Left ventricle myocardium superior (tissue), 1 donor: ENCODE measurements around the gene SEC24C. TPM values are rescaled to one million over a fixed set of nuclear protein-coding genes. Genes with fewer than 3 reads are reported as not detected.
"Not testable (repeated sequence)": the region's sequence is repeated elsewhere in the genome, so short reads cannot be mapped to it uniquely, and the experiment has no call there.

Source experiments
- ATAC-seq: fragments of 200-7000 bp; cut with Tn5 transposase; one replicate; pipeline ENCODE4 v1.9.1; 2020; ENCODE audit warnings: mild to moderate bottlenecking, moderate library complexity
- DNase-seq: peaks from one replicate; pipeline ENCODE4 v3.0.0-alpha.2; 2020
- intact Hi-C: fragments of 100-400 bp; cut with micrococcal nuclease; formaldehyde crosslinking; loops from one replicate; pipeline ENCODE4 v1.11.0; 2022
- total RNA-seq: library from RNA; stranded (reverse); fragmentation: NEBNext Ultra II Directional; extraction: Animal tissue kit (Norgen Biotek cat#: 25700); gene quantifications from one replicate; pipeline ENCODE4 v1.2.1, GENCODE V29; 2021
- donor health status: DM: no; HTN: yes; CAD: no; lungs with severe emphysema.

The SEC24C gene
- total RNA-seq, 1 donor from 2014 or later = 50.5 TPM

DNA sequence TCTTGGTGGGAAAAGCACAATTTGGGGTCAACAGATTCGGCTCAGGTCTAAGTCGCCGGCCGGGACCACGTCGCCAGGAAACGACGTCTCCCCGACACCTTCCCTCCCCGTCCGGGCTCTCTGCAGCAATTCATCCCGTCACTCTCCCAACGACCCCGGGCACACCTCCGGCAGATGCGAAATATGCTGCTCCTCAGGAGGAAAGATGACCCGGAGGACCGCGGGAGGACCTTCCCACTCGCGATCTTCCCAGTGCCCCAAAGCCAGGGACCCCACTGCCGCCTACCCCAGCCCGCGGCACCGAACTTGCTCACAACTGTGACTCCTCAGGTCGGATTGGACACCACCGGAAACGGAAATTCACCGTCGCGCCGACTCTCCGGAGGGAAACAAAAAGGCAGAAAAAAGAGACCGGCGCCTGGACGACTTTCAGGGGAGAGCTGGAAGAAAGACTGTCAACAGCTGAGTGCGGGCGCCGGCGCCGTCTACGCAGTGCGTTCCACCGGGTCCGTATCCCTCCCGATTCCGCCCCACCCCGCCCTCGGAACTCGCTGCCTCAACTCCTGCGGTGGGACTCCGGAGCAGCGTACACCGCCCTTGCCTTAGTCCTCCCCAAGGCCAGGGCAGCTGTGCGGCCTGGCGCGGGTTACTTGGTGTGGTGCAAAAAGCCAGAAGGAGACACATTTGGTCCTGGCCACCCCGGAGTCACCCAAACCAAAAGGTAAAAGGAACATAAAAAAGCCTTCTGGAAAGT, 13.8 kb upstream of the SEC24C start:
- intact Hi-C loops = no loop called here
- peak; percentile 92 for ATAC-seq
- peak; percentile 89 for DNase-seq

DNA sequence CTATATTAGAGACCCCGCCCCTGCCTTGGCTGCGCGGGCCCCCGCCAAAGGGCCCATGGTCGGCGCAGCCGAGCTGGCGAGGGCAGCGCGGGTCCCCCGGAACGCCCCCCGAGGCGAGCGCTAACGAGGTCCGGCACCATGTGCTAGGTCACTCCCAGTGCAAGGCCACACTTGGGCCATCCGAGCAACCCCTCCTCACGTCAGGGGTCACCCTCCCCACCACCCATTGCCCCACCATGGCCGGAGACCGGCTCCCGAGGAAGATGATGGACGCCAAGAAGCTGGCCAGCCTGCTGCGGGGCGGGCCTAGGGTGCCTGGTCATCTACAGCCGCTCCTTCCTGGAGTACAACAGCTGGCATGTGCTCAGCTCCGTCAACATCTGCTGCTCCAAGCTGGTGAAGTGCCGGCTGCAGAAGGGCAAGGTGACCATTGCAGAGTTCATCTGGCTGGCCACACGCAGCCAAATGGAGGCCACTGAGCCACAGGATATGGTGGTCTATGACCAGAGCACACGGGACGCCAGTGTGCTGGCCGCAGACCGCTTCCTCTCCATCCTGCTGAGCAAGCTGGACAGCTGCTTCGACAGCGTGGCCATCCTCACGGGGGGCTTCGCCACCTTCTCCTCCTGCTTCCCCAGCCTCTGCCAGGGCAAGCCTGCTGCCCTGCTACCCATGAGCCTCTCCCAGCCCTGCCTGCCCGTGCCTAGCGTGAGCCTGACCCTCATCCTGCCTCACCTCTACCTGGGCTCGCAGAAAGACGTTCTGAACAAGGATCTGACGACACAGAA, 12.4 kb upstream of the SEC24C start:
- intact Hi-C loops = no loop called here
- DNase-seq = peak; percentile 29
- no peak for ATAC-seq

DNA sequence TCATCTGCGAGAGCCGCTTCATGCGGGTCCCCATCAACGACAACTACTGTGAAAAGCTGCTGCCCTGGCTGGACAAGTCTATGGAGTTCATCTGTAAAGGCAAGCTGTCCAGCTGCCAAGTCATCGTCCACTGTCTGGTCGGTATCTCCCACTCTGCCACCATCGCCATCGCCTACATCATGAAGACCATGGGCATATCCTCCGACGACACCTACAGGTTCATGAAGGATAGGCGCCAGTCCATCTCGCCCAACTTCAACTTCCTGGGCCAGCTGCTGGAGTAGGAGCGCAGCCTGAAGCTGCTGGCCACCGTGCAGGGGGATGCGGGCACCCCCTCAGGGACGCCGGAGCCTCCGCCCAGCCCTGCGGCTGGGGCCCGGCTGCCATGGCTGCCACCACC, 11.7 kb upstream of the SEC24C start:
- DNase-seq (no peak), ATAC-seq (no peak)
- intact Hi-C loops = no loop called here

DNA sequence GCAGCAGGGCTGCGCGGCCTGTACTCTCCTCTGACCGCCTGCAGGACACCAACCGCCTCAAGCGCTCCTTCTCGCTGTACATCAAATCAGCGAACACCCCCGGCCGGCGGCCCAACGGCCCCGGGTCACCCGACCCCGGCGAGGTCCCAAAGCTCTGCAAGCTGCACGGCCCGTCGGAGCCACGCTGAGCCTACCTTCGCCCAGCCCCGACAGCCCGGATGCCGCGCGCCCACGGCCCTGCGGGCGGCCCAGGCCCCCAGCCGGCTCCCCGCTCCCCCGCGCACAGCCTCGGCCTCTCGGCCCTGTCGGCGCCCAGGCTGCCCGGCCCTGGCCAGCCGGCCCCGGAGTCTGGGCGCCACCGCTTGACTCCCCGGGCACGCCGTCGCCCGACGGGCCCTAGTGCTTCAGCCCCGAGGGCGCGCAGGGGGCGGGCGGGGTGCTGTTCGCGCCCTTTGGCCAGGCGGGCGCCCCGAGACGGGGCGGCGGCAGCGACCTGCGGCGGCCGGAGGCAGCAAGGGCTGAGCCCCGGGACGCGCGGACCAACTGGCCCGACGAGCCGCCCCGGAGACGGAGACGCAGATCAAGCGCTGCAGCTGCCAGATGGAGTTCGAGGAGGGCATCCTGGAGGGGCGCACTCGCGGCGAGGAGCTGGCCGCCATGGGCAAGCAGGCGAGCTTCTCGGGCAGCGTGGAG, 11.1 kb upstream of the SEC24C start:
- intact Hi-C loops = no loop called here
- peak; percentile 38 for DNase-seq
- ATAC-seq = no peak

DNA sequence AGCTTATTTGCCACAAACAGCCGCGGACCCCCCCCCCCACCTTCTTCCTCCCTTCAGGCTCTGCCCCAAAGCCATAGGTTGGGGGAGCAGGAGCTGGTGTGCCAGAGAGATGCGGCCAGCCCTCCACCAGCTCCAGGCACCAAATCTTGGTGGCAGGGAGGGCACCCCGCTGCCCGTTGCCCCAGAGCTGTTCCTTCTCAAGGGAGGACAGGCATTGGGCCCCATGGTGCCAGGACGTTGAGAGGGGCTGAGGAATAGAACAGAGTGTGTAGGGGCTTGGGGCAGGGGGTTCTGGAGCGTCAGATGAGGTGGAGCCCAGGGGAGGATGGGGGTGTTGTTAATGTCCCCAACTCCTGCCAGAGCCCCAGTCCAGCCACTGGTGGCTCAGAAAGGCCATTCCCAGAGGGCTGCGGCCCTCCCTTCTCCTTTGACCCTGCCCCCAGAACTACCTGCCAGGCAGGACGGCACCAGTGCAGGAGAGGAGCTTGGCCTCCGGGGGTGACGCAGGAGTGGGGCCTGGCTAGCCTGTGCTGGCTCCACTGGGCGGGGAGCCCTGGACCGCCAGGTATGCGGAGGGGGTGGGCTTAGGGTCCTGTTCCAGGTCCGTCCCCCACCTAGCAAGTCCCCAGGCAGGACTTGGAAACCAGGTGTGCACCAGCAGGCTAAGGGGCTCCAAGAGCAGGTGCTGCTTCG, 10.0 kb upstream of the SEC24C start:
- no peak for ATAC-seq
- DNase-seq = no peak
- intact Hi-C loops = no loop called here

DNA sequence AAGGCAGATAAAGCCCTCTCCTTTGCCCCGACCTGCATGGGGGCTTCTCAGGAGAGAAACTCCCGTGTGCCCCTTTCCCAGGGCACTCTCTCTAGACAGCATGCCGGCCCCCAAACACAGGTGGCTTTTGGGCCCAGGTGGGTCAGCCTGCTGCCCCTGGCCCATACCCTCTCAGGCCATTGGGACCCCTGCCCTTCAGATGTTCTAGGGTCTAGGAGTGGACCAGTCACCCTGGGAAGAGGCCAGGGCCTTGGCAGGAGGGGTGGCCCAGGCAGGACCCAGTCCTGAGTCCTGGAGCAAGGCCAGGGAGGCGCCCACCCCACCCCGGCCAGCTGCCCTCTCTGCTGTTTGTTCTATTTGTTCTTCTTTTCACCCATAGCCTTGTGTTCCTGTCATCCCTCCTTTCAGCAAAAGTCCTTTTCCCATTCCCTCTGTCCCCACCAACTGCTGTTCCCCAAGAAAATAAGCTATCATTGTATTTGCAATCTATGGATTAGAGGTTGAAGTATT, 9.3 kb upstream of the SEC24C start:
- DNase-seq = no peak
- ATAC-seq = no peak
- intact Hi-C loops = no loop called here

DNA sequence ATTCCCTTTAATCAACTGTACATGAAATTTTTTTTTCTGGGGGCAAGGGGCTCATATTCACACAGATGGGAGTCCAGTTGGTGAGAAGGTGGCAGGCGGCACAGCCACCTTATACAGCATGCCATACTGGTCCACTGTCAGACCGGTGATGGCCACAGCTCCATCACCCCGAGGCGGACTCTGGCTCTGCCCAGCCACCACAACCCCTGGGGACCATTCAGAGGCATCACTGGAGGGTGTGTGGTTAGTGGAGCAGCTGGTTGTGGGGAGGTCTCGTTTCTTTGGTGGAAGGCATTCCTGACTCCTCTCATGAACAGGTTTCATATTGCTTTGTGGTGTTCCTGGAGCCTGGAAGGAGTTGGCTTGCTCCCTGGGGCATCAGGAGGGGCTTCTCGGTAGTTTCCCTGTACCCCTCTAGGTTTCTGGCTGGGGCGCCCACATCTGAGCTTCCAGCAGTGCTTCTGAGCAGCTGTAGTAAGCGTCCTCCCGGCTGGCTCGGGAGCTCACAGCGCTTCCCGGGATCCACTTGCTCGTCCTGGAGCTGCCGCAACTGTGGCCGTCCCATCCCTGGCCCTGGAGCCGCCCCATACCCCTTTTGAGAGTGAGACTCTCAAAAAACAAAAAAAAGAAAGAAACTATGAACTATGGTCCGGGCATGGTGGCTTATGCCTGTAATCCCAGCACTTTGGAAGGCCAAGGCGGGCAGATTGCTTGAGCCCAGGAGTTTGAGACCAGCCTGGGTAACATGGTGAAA, 3.5 kb upstream of the SEC24C start:
- intact Hi-C loops, ATAC-seq, DNase-seq: not testable (repeated sequence)

DNA sequence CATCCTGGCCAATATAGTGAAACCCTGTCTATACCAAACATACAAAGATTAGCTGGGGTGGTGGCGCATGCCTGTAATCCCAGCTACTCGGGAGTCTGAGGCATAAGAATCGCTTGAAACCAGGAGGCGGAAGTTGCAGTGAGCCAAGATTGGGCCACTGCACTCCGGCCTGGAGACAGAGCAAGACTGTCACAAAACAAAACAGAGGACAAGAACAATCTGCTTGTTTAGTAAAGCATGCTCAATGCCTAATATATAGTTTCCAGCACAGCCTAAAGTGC, 1.8 kb upstream of the SEC24C start:
- DNase-seq = no peak
- intact Hi-C loops = no loop called here
- no peak for ATAC-seq

DNA sequence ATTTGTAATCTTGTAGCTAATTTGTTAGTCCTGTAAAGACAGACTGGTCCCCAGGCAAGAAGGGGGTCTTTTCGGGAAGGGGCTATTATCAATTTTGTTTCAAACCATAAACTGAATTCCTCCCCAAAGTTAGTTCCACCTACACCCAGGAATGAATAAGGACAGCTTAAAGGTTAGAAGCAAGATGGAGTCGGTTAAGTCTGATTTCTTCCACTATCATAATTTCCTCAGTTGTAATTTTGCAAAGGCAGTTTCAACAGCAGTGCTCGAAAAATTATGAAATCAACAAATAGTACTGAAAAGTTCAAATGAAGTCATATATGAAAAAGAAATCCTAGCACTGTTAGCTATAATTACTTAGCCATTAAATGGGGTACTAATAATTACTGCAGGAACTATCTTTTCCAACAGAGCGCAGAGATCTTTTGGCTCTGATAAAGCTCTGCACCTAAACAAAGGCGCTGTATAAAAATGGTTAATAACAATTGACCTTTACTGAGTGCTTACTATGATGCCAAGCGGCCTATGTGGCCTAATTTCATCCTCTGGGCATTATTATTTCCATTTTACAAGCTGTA, 756 bp upstream of the SEC24C start:
- DNase-seq (no peak), ATAC-seq (no peak)
- intact Hi-C loops = no loop called here

DNA sequence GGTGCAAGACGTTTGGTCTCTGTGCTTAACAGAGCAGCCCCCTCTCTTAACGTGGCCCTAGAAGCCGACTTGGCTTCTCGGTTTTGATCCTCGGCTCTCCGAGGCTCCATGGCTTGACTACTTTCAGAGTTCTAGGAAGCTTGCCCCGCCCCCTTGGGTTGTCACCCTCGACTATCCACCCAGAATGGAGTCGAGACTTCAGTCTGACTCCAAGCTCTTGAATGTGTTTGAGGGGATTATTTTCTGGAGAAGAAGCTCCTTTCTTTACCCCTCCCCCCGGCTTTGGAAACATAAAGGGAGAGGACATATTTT, 448 bp downstream of the SEC24C start:
- DNase-seq (peak; percentile 58), ATAC-seq (peak; percentile 16)
- intact Hi-C loops = no loop called here

DNA sequence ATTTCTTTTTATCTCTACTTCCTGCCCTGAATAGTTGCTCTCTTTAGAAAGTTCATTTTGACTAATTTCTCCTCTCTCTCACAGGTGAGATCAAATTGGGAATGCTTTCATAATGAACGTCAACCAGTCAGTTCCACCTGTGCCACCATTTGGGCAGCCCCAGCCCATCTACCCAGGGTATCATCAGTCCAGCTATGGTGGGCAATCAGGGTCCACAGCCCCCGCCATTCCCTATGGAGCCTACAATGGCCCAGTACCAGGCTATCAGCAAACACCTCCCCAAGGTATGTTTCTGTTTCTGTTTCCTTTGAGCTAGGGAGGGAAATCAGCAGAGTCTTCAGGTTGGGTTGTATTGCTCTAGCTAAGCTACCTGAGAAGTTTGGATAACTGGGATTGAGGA, 2.5 kb downstream of the SEC24C start:
- ATAC-seq (no peak), DNase-seq (no peak)
- intact Hi-C loops = no loop called here

DNA sequence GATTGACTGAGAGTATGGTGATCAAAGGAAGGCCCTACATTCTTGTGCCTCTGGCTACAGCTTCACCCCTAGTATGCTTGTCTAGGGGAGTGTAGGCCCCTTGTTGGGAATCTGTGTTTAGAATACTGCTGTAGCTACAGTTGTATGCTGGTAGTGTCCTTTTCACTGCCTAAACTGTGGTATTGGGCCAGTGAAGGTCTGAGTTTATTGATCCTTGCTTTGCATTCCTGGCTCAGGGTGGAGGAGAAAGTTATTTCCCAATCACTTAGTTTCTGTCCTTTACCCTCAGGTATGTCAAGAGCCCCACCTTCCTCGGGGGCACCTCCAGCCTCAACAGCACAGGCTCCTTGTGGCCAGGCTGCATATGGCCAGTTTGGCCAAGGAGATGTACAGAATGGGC, 6.6 kb downstream of the SEC24C start:
- intact Hi-C loops = no loop called here
- ATAC-seq = no peak
- DNase-seq = no peak

DNA sequence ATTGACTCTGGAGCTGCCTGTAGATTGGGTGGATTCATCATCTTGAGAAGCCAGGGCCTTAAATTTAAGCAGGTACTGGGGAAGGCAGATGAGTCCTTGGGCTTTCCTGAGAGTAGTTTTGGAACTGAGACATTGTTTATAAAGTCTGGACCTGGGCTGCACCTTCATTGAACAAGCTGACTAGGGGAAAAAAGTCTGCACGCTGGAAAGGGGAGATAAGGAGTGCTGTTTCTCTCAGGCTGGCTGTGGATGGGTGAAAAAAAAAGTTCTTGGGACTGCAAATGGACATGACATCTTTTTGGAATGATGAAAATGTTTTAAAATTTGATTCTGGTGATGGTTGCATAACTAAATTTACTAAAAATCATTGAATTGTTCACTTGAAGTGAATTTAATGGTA, 12.0 kb downstream of the SEC24C start:
- intact Hi-C loops = no loop called here
- DNase-seq (no peak), ATAC-seq (no peak)

DNA sequence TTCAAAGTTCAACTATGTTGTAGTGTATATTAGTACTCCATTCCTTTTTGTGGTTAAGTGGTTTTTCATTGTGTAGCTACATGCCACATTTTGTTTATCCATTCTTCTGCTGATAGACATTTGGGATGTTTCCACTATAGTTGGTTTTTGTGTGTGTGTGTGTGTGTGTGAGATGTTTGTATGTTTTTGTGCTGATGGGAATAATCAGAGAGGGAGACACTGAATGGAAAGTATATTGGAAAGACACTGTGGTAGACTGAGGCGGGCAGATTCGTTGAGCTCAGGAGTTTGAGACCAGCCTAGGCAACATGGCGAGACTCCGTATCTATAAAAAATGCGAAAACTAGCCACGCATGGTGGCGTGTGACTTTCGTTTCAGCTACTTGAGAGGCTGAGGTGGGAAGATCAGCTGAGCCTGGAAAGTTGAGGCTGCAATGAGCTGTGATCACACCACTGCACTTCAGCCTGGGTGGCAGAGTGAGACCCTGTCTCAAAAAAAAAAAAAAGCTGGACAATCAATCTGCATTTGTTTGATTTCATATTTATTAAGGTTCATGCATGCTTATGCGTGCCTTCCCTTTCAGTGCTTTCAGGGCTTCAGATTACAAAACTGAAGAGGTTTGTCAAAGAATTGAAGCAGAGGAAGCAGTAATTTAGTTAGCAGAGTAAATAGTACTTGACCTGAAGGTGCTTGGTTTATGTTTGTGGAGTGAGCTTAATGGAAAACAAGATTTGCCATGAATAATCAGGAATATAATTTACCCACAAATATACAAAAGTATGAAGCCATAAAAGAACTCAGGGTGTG, 14.7 kb downstream of the SEC24C start:
- no peak for ATAC-seq
- intact Hi-C loops = no loop called here

DNA sequence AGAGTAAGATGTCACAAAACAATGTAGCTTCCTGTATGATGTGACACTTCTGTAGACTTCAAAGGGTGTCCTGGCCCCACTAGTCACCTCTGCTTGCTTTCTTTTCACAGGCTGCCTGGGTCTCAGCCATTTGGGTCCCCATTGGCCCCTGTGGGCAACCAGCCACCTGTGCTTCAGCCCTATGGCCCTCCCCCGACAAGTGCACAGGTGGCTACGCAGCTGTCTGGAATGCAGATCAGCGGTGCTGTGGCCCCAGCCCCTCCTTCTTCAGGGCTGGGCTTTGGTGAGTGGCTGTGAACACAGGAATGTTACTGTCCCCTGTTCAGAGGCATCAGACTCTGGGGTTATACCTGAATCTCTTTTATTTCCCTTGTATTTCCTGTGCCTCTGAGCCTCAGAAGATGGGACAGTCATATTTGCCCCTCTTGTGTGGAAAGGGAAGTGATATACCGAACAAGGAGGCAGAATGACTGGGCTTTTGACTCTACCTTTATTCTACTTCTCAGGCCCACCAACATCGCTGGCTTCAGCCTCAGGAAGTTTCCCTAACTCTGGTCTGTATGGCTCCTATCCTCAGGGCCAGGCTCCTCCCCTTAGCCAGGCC, 15.4 kb downstream of the SEC24C start:
- DNase-seq (no peak), ATAC-seq (peak; percentile 26)
- intact Hi-C loops = no loop called here

More for the DNA sequence above, 14.7 kb downstream of the SEC24C start:
- no peak for DNase-seq

DNA sequence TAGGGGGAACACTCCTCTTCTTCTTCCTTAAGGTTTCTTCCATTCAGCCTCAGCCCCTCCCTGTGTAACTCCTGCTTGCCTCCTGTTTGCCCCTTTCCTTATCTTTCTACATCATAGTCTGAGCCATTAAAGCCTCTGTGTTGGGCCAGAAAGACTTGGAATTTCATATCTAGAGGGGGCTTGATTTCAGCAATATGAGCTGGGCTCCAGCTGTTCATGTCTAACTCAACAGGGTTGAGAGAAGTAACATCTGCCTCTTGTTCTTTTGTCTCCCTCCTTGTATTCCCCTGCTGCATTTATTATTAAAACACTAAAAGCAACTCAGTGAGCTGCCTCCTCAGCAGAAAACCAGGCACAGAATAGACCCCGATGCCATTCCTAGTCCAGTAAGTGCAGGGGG, 17.6 kb downstream of the SEC24C start:
- no peak for DNase-seq
- ATAC-seq = no peak
- intact Hi-C loops = no loop called here

DNA sequence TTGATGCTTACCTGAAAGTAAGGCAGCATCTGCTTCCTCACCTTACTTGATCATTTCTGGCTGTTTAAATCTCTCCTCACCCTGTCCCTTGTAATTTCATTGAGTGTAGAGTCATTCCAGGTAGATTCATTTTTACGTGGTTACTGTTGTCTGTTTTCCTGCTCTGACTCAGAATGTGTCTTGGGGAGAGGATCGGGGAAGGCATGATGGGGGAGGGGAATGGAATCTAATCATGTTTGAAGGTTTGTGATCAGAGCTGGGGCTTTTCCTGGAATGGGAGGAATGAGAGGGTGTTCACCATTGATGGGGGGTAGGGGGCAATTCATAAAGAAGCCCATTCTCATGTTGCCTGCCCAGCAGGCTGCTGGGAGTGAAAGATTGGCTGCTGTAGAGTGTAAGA, 18.7 kb downstream of the SEC24C start:
- DNase-seq = no peak
- intact Hi-C loops = no loop called here
- ATAC-seq = no peak

DNA sequence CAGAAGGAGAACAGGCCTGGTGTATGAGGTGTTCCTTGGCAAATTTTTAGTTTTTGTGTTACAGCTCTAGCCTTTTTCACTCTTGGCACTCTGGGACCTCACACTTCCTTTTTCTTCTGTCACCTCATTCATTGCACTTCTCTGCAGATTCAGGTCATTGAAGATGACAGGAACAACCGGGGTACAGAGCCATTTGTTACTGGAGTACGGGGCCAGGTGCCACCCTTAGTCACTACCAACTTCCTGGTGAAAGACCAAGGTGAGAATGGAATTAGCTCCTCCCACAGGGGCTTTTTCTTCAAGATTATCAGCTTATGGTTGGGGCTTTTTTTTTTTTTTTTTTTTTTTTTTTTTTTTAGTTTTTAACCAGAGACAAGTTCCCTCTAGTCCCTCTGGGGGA, 19.2 kb downstream of the SEC24C start:
- intact Hi-C loops = no loop called here
- ATAC-seq (no peak), DNase-seq (no peak)
